GM23338 (cell line): ENCODE data around the gene FBXO31. TPM values are rescaled to one million over a fixed set of nuclear protein-coding genes. Genes with fewer than 3 reads are reported as not detected.

Source experiments
- ATAC-seq: fragments of 200-7000 bp; cut with Tn5 transposase; 3 replicates; pipeline ENCODE4 v1.9.1; 2020
- DNase-seq: peaks from one replicate; pipeline ENCODE4 v3.0.0-alpha.2; 2015; ENCODE audit warnings: low spot score
- H2AFZ ChIP-seq: fragments of 200-600 bp; sonication (generic); 2 replicates; pipeline ENCODE4 v1.8.0; 2016; ENCODE audit warnings: antibody characterized with exemption, mild to moderate bottlenecking, moderate library complexity
- H3F3A ChIP-seq: fragments of 200-600 bp; sonication (generic); replicated peaks from 2 replicates; pipeline ENCODE4 v1.8.0; 2017; ENCODE audit warnings: antibody characterized with exemption, mixed run types, low read depth
- H3K27ac ChIP-seq: fragments of 200-600 bp; sonication (generic); 2 replicates; pipeline ENCODE4 v1.6.1; 2016; ENCODE audit warnings: low read depth
- H3K27me3 ChIP-seq: fragments of 200-600 bp; sonication (generic); 2 replicates; pipeline ENCODE4 v1.8.0; 2016; ENCODE audit warnings: mild to moderate bottlenecking, mixed run types, moderate library complexity; ENCODE audit not compliant: insufficient read depth
- H3K36me3 ChIP-seq: fragments of 200-600 bp; sonication (generic); 2 replicates; pipeline ENCODE4 v1.8.0; 2016; ENCODE audit warnings: mild to moderate bottlenecking; ENCODE audit not compliant: insufficient read depth
- H3K4me1 ChIP-seq: fragments of 200-600 bp; sonication (generic); 2 replicates; pipeline ENCODE4 v1.8.0; 2016; ENCODE audit warnings: mild to moderate bottlenecking, moderate library complexity; ENCODE audit not compliant: insufficient read depth
- H3K4me2 ChIP-seq: fragments of 200-600 bp; sonication (generic); 2 replicates; pipeline ENCODE4 v1.7.1; 2017; ENCODE audit warnings: mixed run types
- H3K4me3 ChIP-seq: fragments of 200-600 bp; sonication (generic); 2 replicates; pipeline ENCODE4 v1.6.1; 2016; ENCODE audit warnings: mixed run types
- H3K79me2 ChIP-seq: fragments of 200-600 bp; sonication (generic); replicated peaks from 2 replicates; pipeline ENCODE4 v1.8.0; 2017; ENCODE audit warnings: mild to moderate bottlenecking; ENCODE audit not compliant: insufficient read depth
- H3K9me2 ChIP-seq: fragments of 200-600 bp; sonication (generic); 2 replicates; pipeline ENCODE4 v1.8.0; 2017; ENCODE audit not compliant: insufficient read depth
- H4K20me1 ChIP-seq: fragments of 200-600 bp; sonication (generic); replicated peaks from 2 replicates; pipeline ENCODE4 v1.8.0; 2017; ENCODE audit warnings: mild to moderate bottlenecking; ENCODE audit not compliant: insufficient read depth
- H3K27ac Mint-ChIP-seq: 2 replicates; pipeline ENCODE4 v1.8.0; 2020; ENCODE audit warnings: inconsistent platforms, mild to moderate bottlenecking, moderate library complexity, mixed read lengths
- H3K27me3 Mint-ChIP-seq: 3 replicates; pipeline ENCODE4 v1.8.0; 2022; ENCODE audit warnings: low read depth, mild to moderate bottlenecking, moderate library complexity, mixed read lengths, inconsistent platforms; ENCODE audit not compliant: insufficient read depth, poor library complexity
- H3K36me3 Mint-ChIP-seq: 3 replicates; pipeline ENCODE4 v1.8.0; 2021; ENCODE audit warnings: low read depth, mild to moderate bottlenecking, inconsistent platforms, moderate library complexity, mixed read lengths
- H3K4me1 Mint-ChIP-seq: 3 replicates; pipeline ENCODE4 v1.8.0; 2020; ENCODE audit warnings: mild to moderate bottlenecking, inconsistent platforms, mixed read lengths
- H3K4me3 Mint-ChIP-seq: 3 replicates; pipeline ENCODE4 v1.8.0; 2021; ENCODE audit warnings: moderate library complexity, mild to moderate bottlenecking, inconsistent platforms, mixed read lengths
- H3K9me3 Mint-ChIP-seq: 3 replicates; pipeline ENCODE4 v1.8.0; 2020; ENCODE audit warnings: moderate library complexity, mild to moderate bottlenecking, inconsistent platforms, mixed read lengths
- CREB1 ChIP-seq: fragments of 250-450 bp; sonication (Bioruptor Pico); IDR thresholded peaks from 2 replicates; pipeline ENCODE4 v1.5.0; 2020; ENCODE audit warnings: low read depth, mild to moderate bottlenecking, moderate library complexity
- EZH2 ChIP-seq: fragments of 200-600 bp; sonication (generic); IDR thresholded peaks from one replicate; pipeline ENCODE4 v1.8.0; 2017; ENCODE audit warnings: antibody characterized with exemption, mild to moderate bottlenecking, low read depth; ENCODE audit not compliant: unreplicated experiment
- JUNB ChIP-seq: IDR thresholded peaks from one replicate; pipeline ENCODE4 v1.6.1; 2016; ENCODE audit warnings: antibody characterized with exemption; ENCODE audit not compliant: unreplicated experiment
- NANOG ChIP-seq: IDR thresholded peaks from 2 replicates; pipeline ENCODE4 v1.6.1; 2016; ENCODE audit warnings: antibody characterized with exemption, borderline replicate concordance
- STAT1 ChIP-seq: IDR thresholded peaks from one replicate; pipeline ENCODE4 v1.6.1; 2016; ENCODE audit warnings: antibody characterized with exemption; ENCODE audit not compliant: unreplicated experiment
- ZNF114 ChIP-seq: fragments of 250-450 bp; sonication (Bioruptor Pico); IDR thresholded peaks from 2 replicates; pipeline ENCODE4 v1.5.0; 2020; ENCODE audit warnings: mild to moderate bottlenecking, moderate library complexity
- polyA plus RNA-seq: library from polyadenylated mRNA; unstranded; fragments of >200 nt; fragmentation: Nextera tagmentation; extraction: Ambion mirVana; gene quantifications from 2 replicates; pipeline ENCODE4 v1.2.1, GENCODE V29; 2016
- total RNA-seq: library from RNA; depleted of rRNA; stranded (reverse); fragments of >200 nt; shearing (Covaris generic); gene quantifications from 2 replicates; pipeline ENCODE4 v1.2.3, GENCODE V29; 2014
- TF ChIP-seq, protein P1 (sequence below), 2 experiments: fragments of 200-600 bp in 1 of 2; sonication (generic) in 1 of 2; conservative IDR thresholded peaks; 2 replicates each; pipeline versions ENCODE4 v1.5.1 to v1.6.1; 2016 to 2017; ENCODE audit warnings: antibody characterized with exemption in 2 of 2, low read depth in 2 of 2, mild to moderate bottlenecking in 2 of 2, moderate library complexity in 1 of 2
- TF ChIP-seq, protein P2 (sequence below): fragments of 250-450 bp; sonication (Bioruptor Pico); IDR thresholded peaks from 2 replicates; pipeline ENCODE4 v1.5.0; 2020; ENCODE audit warnings: mild to moderate bottlenecking, moderate library complexity

FBXO31 gene
- total and polyA plus RNA-seq, 2 experiments from 2014 or later, result 7.0 to 23.8 TPM

DNA sequence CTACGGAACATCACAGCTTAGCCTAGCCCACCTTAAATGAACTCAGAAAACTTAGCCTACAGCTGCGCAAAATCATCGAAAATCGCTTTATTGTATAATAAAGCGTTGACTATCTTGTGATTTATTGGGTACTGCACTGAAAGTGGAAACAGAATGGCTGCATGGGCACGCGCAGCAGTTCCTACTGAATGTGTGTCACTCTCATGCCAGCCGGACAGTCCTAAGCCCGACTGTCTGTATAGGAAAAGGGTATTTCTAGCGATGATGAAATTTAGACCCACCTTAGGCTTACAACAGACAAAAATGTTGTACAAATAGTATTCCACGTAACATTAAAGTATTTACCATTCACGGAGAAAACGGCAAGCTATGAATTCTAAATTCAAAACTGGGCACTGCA lies 9.3 kb downstream of the FBXO31 start:
- Histone ChIP-seq H3K27me3 (no peaks in the 10 kb centered on the region), H3K79me2 (peaks cover 90% of the 10 kb centered on the region), H3K4me1 (no peaks in the 10 kb centered on the region), H2AFZ (no peak overlapping the region), H3K4me3 (no peak overlapping the region), H3K9me2 (no peaks in the 10 kb centered on the region), H3F3A (no peaks in the 10 kb centered on the region), H3K36me3 (no peaks in the 10 kb centered on the region; the same call in 1 of the 2 replicates), H3K27ac (no peak overlapping the region), H3K4me2 (no peak overlapping the region), H4K20me1 (peaks cover 32% of the 10 kb centered on the region; the same call in 1 of the 2 replicates)
- TF ChIP-seq NANOG, result no peak
- TF ChIP-seq CREB1 (CRISPR knock-in tag), result no peak
- no peak for TF ChIP-seq JUNB
- TF ChIP-seq ZNF114, result no peak
- TF ChIP-seq EZH2, result no peak
- TF ChIP-seq, protein P1, sequence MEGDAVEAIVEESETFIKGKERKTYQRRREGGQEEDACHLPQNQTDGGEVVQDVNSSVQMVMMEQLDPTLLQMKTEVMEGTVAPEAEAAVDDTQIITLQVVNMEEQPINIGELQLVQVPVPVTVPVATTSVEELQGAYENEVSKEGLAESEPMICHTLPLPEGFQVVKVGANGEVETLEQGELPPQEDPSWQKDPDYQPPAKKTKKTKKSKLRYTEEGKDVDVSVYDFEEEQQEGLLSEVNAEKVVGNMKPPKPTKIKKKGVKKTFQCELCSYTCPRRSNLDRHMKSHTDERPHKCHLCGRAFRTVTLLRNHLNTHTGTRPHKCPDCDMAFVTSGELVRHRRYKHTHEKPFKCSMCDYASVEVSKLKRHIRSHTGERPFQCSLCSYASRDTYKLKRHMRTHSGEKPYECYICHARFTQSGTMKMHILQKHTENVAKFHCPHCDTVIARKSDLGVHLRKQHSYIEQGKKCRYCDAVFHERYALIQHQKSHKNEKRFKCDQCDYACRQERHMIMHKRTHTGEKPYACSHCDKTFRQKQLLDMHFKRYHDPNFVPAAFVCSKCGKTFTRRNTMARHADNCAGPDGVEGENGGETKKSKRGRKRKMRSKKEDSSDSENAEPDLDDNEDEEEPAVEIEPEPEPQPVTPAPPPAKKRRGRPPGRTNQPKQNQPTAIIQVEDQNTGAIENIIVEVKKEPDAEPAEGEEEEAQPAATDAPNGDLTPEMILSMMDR (conservative IDR thresholded peaks at IDR 0.05; ENCODE audit: low read depth in 2 of 2), result no peak
- TF ChIP-seq, protein P2, sequence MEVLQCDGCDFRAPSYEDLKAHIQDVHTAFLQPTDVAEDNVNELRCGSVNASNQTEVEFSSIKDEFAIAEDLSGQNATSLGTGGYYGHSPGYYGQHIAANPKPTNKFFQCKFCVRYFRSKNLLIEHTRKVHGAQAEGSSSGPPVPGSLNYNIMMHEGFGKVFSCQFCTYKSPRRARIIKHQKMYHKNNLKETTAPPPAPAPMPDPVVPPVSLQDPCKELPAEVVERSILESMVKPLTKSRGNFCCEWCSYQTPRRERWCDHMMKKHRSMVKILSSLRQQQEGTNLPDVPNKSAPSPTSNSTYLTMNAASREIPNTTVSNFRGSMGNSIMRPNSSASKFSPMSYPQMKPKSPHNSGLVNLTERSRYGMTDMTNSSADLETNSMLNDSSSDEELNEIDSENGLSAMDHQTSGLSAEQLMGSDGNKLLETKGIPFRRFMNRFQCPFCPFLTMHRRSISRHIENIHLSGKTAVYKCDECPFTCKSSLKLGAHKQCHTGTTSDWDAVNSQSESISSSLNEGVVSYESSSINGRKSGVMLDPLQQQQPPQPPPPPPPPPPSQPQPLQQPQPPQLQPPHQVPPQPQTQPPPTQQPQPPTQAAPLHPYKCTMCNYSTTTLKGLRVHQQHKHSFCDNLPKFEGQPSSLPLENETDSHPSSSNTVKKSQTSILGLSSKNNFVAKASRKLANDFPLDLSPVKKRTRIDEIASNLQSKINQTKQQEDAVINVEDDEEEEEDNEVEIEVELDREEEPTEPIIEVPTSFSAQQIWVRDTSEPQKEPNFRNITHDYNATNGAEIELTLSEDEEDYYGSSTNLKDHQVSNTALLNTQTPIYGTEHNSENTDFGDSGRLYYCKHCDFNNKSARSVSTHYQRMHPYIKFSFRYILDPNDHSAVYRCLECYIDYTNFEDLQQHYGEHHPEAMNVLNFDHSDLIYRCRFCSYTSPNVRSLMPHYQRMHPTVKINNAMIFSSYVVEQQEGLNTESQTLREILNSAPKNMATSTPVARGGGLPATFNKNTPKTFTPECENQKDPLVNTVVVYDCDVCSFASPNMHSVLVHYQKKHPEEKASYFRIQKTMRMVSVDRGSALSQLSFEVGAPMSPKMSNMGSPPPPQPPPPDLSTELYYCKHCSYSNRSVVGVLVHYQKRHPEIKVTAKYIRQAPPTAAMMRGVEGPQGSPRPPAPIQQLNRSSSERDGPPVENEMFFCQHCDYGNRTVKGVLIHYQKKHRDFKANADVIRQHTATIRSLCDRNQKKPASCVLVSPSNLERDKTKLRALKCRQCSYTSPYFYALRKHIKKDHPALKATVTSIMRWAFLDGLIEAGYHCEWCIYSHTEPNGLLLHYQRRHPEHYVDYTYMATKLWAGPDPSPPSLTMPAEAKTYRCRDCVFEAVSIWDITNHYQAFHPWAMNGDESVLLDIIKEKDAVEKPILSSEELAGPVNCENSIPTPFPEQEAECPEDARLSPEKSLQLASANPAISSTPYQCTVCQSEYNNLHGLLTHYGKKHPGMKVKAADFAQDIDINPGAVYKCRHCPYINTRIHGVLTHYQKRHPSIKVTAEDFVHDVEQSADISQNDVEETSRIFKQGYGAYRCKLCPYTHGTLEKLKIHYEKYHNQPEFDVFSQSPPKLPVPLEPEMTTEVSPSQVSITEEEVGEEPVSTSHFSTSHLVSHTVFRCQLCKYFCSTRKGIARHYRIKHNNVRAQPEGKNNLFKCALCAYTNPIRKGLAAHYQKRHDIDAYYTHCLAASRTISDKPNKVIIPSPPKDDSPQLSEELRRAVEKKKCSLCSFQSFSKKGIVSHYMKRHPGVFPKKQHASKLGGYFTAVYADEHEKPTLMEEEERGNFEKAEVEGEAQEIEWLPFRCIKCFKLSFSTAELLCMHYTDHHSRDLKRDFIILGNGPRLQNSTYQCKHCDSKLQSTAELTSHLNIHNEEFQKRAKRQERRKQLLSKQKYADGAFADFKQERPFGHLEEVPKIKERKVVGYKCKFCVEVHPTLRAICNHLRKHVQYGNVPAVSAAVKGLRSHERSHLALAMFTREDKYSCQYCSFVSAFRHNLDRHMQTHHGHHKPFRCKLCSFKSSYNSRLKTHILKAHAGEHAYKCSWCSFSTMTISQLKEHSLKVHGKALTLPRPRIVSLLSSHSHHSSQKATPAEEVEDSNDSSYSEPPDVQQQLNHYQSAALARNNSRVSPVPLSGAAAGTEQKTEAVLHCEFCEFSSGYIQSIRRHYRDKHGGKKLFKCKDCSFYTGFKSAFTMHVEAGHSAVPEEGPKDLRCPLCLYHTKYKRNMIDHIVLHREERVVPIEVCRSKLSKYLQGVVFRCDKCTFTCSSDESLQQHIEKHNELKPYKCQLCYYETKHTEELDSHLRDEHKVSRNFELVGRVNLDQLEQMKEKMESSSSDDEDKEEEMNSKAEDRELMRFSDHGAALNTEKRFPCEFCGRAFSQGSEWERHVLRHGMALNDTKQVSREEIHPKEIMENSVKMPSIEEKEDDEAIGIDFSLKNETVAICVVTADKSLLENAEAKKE, result no peak
- TF ChIP-seq STAT1, result no peak
- ATAC-seq (no peak), DNase-seq (no peak)
- Mint-ChIP-seq H3K4me1 (peaks cover 13% of the 10 kb centered on the region), H3K27me3 (no peaks in the 10 kb centered on the region), H3K9me3 (peaks cover 2% of the 10 kb centered on the region; the same call in 2 of the 3 replicates), H3K36me3 (peaks cover 11% of the 10 kb centered on the region; the same call in 2 of the 3 replicates), H3K4me3 (no peak overlapping the region), H3K27ac (no peak overlapping the region)
